Gastrocnemius medialis (tissue), 4 donors: Measurements from ENCODE around the gene FAM181A.
A peak's percentile ranks its signal among the peaks of the same experiment; 100 is the strongest.

Experiments used
- CTCF ChIP-seq, 5 experiments: fragments of 450-650 bp in 3 of 5; fragments of 200-600 bp in 2 of 5; sonication (generic) in 2 of 5; IDR thresholded peaks in 4 of 5; conservative IDR thresholded peaks in 1 of 5; 1 replicate in 4 of 5; 2 replicates in 1 of 5; pipeline ENCODE4 v1.5.1; 2016 to 2019; ENCODE audit warnings: antibody characterized with exemption in 5 of 5, mild to moderate bottlenecking in 3 of 5, moderate library complexity in 3 of 5
- POLR2A ChIP-seq, 2 donors: fragments of 450-650 bp; IDR thresholded peaks; one replicate each; pipeline ENCODE4 v1.6.1; 2017; ENCODE audit warnings: antibody characterized with exemption in 2 of 2, mild to moderate bottlenecking in 2 of 2, moderate library complexity in 2 of 2

DNA sequence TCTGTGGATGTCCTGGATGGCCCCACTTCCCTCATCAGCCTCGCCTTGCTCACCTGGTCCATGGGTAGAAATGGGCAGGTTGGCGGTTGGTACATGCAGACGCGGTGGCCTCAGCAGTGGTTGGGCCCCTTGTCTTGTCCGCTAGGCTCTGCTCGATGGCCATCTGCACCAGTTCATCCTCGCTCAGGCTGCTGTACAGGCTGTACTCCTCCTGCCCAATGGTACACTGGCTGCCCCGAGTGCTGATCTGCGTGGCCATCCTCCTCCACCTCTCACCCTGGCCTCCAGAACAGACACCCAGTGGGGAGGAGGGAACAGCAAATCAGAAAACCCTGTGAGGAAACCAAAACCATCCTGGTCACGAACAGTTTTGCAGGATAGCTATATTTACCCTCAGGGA is 37.1 kb downstream of the FAM181A start:
- TF ChIP-seq CTCF (IDR thresholded peaks at IDR 0.05 in 4 of 5, conservative IDR thresholded peaks at IDR 0.05 in 1 of 5), result no peak
- TF ChIP-seq POLR2A (IDR thresholded peaks at IDR 0.05), result peak in 1 of 2 donors; percentile 44
